Fibroblast of lung (primary cell): ENCODE results near the gene SPATA7. TPM values are rescaled to one million over a fixed set of nuclear protein-coding genes. Genes with fewer than 3 reads are reported as not detected.

Experiments used
- DNase-seq, 2 donors: peaks; one replicate each; pipeline versions ENCODE4 v3.0.0 to v3.0.0-alpha.2; 2010; ENCODE audit warnings: low read depth in 2 of 2
- H2AFZ ChIP-seq: 2 replicates; pipeline ENCODE4 v1.5.1; 2012; ENCODE audit warnings: low read length, control low read depth, inconsistent platforms
- H3K27ac ChIP-seq: 2 replicates; pipeline ENCODE4 v1.5.1; 2011; ENCODE audit warnings: low read length, control low read depth; ENCODE audit not compliant: insufficient read depth
- H3K27me3 ChIP-seq: 2 replicates; pipeline ENCODE4 v1.5.1; 2011; ENCODE audit warnings: mild to moderate bottlenecking, low read length; ENCODE audit not compliant: control insufficient read depth, insufficient read depth
- H3K36me3 ChIP-seq: 2 replicates; pipeline ENCODE4 v1.5.1; 2011; ENCODE audit warnings: low read length; ENCODE audit not compliant: control insufficient read depth, insufficient read depth
- H3K4me1 ChIP-seq: 2 replicates; pipeline ENCODE4 v1.5.1; 2011; ENCODE audit warnings: low read length; ENCODE audit not compliant: control insufficient read depth, insufficient read depth; ENCODE audit errors: extremely low read depth
- H3K4me2 ChIP-seq: 2 replicates; pipeline ENCODE4 v1.5.1; 2011; ENCODE audit warnings: low read length, control low read depth; ENCODE audit not compliant: insufficient read depth; ENCODE audit errors: extremely low read depth
- H3K4me3 ChIP-seq, 4 experiments: fragments of 200-600 bp in 1 of 4; sonication (generic) in 1 of 4; replicated peaks in 1 of 4; 2 replicates each; pipeline ENCODE4 v1.5.1; 2011 to 2016; ENCODE audit warnings: low read length in 4 of 4, low read depth in 3 of 4, mild to moderate bottlenecking in 3 of 4, control low read depth in 2 of 4, inconsistent platforms in 1 of 4, mixed read lengths in 1 of 4; ENCODE audit not compliant: insufficient read depth in 1 of 4; ENCODE audit errors: control extremely low read depth in 1 of 4
- H3K79me2 ChIP-seq: 2 replicates; pipeline ENCODE4 v1.5.1; 2012; ENCODE audit warnings: mild to moderate bottlenecking, low read length, inconsistent platforms; ENCODE audit not compliant: control insufficient read depth, insufficient read depth
- H3K9ac ChIP-seq: 2 replicates; pipeline ENCODE4 v1.5.1; 2011; ENCODE audit warnings: mild to moderate bottlenecking, low read length, control low read depth; ENCODE audit not compliant: insufficient read depth
- H3K9me3 ChIP-seq: 2 replicates; pipeline ENCODE4 v1.5.1; 2012; ENCODE audit warnings: low read depth, low read length; ENCODE audit not compliant: control insufficient read depth, insufficient read depth
- H4K20me1 ChIP-seq: 2 replicates; pipeline ENCODE4 v1.5.1; 2011; ENCODE audit warnings: low read length; ENCODE audit not compliant: control insufficient read depth, insufficient read depth; ENCODE audit errors: extremely low read depth
- EZH2 ChIP-seq: IDR thresholded peaks from 2 replicates; pipeline ENCODE4 v1.5.1; 2012; ENCODE audit warnings: low read length, control low read depth, mild to moderate bottlenecking; ENCODE audit errors: missing control alignments
- polyA plus RNA-seq, 2 donors: library from polyadenylated mRNA; depleted of rRNA in 1 of 2; stranded (reverse) in 1 of 2; unstranded in 1 of 2; fragments of >200 nt; gene quantifications; 2 replicates each; pipeline ENCODE4 v1.2.1, GENCODE V29; 2011 to 2012; ENCODE audit warnings: missing spikeins in 1 of 2
- total RNA-seq: library from RNA; depleted of rRNA; stranded (reverse); fragments of >200 nt; gene quantifications from 2 replicates; pipeline ENCODE4 v1.2.1, GENCODE V29; 2014
- TF ChIP-seq, protein P1 (sequence below), 2 donors: IDR thresholded peaks in 1 of 2; conservative IDR thresholded peaks in 1 of 2; 1 replicate in 1 of 2; 2 replicates in 1 of 2; pipeline ENCODE4 v1.5.1; 2011 to 2012; ENCODE audit warnings: low read length in 2 of 2, control low read depth in 1 of 2, inconsistent platforms in 1 of 2, low read depth in 1 of 2, mild to moderate bottlenecking in 1 of 2

Gene SPATA7
- total and polyA plus RNA-seq, 2 donors (not counting 1 experiment from before 2014, with no cell fraction given), result 8.4 to 26.4 TPM

DNA sequence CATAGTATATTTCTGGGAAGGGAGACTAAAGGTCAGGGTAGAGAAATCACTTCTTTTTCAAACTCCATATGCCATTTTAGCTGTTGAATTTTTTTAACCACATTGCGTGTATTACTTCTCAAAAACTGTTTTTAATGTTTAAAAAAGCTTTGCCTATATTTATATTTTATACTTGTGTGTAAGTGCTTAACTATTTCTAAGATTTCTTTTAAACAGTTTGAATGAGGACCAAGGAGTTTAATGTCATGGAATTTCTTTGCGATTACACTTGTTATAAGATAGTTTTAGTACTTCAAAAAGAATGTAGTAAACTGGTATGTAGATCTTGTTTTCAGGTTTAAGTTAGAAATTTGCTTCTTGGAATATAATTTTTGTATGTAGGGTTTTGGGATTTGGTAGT lies 7.2 kb downstream of the SPATA7 start:
- H3K4me1 ChIP-seq, result no peaks in the 10 kb centered on the region
- H3K9ac ChIP-seq, result no peak overlapping the region
- H3K27ac ChIP-seq, result no peak overlapping the region
- no peak overlapping the region for H2AFZ ChIP-seq
- no peaks in the 10 kb centered on the region for H4K20me1 ChIP-seq
- H3K4me3 ChIP-seq, result no peak overlapping the region
- no peak for DNase-seq
- no peaks in the 10 kb centered on the region for H3K36me3 ChIP-seq
- no peak overlapping the region for H3K4me2 ChIP-seq
- TF ChIP-seq EZH2, result no peak
- TF ChIP-seq, protein P1, sequence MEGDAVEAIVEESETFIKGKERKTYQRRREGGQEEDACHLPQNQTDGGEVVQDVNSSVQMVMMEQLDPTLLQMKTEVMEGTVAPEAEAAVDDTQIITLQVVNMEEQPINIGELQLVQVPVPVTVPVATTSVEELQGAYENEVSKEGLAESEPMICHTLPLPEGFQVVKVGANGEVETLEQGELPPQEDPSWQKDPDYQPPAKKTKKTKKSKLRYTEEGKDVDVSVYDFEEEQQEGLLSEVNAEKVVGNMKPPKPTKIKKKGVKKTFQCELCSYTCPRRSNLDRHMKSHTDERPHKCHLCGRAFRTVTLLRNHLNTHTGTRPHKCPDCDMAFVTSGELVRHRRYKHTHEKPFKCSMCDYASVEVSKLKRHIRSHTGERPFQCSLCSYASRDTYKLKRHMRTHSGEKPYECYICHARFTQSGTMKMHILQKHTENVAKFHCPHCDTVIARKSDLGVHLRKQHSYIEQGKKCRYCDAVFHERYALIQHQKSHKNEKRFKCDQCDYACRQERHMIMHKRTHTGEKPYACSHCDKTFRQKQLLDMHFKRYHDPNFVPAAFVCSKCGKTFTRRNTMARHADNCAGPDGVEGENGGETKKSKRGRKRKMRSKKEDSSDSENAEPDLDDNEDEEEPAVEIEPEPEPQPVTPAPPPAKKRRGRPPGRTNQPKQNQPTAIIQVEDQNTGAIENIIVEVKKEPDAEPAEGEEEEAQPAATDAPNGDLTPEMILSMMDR (conservative IDR thresholded peaks at IDR 0.05 in 1 of 2, IDR thresholded peaks at IDR 0.05 in 1 of 2; ENCODE audit: low read depth in 1 of 2, low read length in 2 of 2), result no peak
- H3K79me2 ChIP-seq, result no peaks in the 10 kb centered on the region
- H3K9me3 ChIP-seq, result no peaks in the 10 kb centered on the region
- H3K27me3 ChIP-seq, result no peaks in the 10 kb centered on the region

DNA sequence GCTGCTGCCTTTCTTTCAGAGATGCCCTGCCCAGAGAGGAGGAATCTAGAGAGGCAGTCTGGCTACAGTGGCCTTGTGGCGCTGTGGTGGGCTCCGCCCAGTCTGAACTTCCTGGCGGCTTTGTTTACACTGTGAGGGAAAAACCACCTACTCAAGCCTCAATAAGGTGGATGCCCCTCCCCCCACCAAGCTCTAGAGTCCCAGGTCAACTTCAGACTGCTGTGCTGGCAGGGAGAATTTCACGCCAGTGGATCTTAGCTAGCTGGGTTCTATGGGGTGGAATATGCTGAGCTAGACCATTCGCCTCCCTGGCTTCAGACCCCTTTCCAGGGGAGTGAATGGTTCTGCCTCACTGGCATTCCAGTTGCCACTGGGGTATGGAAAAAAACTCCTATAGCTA lies 25.6 kb downstream of the SPATA7 start:
- TF ChIP-seq, protein P1 (conservative IDR thresholded peaks at IDR 0.05 in 1 of 2, IDR thresholded peaks at IDR 0.05 in 1 of 2; ENCODE audit: low read depth in 1 of 2, low read length in 2 of 2), result no peak
- no peak for TF ChIP-seq EZH2
- H3K4me2 ChIP-seq, result no peak overlapping the region
- H3K79me2 ChIP-seq, result no peaks in the 10 kb centered on the region
- H3K4me3 ChIP-seq, result no peak overlapping the region
- no peaks in the 10 kb centered on the region for H3K36me3 ChIP-seq
- H3K9me3 ChIP-seq, result no peaks in the 10 kb centered on the region
- H3K4me1 ChIP-seq, result no peaks in the 10 kb centered on the region
- no peak overlapping the region for H2AFZ ChIP-seq
- DNase-seq, result no peak
- H3K27me3 ChIP-seq, result no peaks in the 10 kb centered on the region
- no peaks in the 10 kb centered on the region for H4K20me1 ChIP-seq
- H3K9ac ChIP-seq, result no peak overlapping the region
- no peak overlapping the region for H3K27ac ChIP-seq

DNA sequence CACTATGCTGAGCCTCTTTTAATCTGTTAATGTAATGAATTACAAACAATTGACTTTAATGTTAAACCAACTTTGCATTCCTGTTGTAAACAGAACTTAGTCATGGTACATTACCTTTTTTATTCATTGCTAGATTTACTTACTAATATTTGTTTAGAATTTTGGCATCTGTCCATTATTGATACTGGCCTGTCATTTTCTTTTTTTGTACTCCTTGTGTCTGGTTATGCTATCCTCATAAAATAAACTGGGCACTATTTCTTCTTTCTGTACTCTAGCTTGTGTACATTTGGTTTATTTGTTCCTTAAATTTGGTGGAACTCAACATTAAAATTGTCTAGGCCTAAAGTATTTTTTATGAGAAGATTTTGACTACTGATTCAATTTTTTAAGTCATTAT lies 32.1 kb downstream of the SPATA7 start:
- no peak overlapping the region for H2AFZ ChIP-seq
- H3K79me2 ChIP-seq, result no peaks in the 10 kb centered on the region
- no peaks in the 10 kb centered on the region for H3K27me3 ChIP-seq
- H3K9me3 ChIP-seq, result no peaks in the 10 kb centered on the region
- H3K27ac ChIP-seq, result no peak overlapping the region
- no peak overlapping the region for H3K9ac ChIP-seq
- no peak for DNase-seq
- no peaks in the 10 kb centered on the region for H3K36me3 ChIP-seq
- H3K4me2 ChIP-seq, result no peak overlapping the region
- no peak overlapping the region for H3K4me3 ChIP-seq
- no peaks in the 10 kb centered on the region for H4K20me1 ChIP-seq
- no peaks in the 10 kb centered on the region for H3K4me1 ChIP-seq
- TF ChIP-seq, protein P1 (conservative IDR thresholded peaks at IDR 0.05 in 1 of 2, IDR thresholded peaks at IDR 0.05 in 1 of 2; ENCODE audit: low read depth in 1 of 2, low read length in 2 of 2), result no peak
- TF ChIP-seq EZH2, result no peak
